Bronchial epithelial cell (primary cell): ENCODE measurements around the gene STRIP2. TPM values are rescaled to one million over a fixed set of nuclear protein-coding genes. Genes with fewer than 3 reads are reported as not detected.
"Not testable (repeated sequence)": the region's sequence is repeated elsewhere in the genome, so short reads cannot be mapped to it uniquely, and the experiment has no call there.

Source experiments
- DNase-seq: peaks from one replicate; pipeline ENCODE4 v3.0.0-alpha.2; 2010; ENCODE audit warnings: low read depth
- FAIRE-seq: peaks from 2 replicates; lab custom pipeline; 2011; peaks lifted over from hg19 to GRCh38; lab: Jason Lieb, UNC
- H3K27me3 ChIP-seq: 2 replicates; pipeline ENCODE4 v1.5.1; 2011; ENCODE audit warnings: low read length; ENCODE audit not compliant: control insufficient read depth, insufficient read depth
- H3K36me3 ChIP-seq: 2 replicates; pipeline ENCODE4 v1.5.1; 2011; ENCODE audit warnings: low read length; ENCODE audit not compliant: control insufficient read depth, insufficient read depth
- H3K4me3 ChIP-seq: 2 replicates; pipeline ENCODE4 v1.5.1; 2011; ENCODE audit warnings: mild to moderate bottlenecking, low read depth, low read length, control low read depth
- CTCF ChIP-seq: IDR thresholded peaks from 2 replicates; pipeline ENCODE4 v1.5.1; 2011; ENCODE audit warnings: mild to moderate bottlenecking, moderate library complexity, low read length, control low read depth, inconsistent platforms; ENCODE audit not compliant: insufficient read depth, severe bottlenecking
- total RNA-seq: library from RNA; depleted of rRNA; stranded (reverse); fragments of >200 nt; gene quantifications from 2 replicates; pipeline ENCODE4 v1.2.1, GENCODE V29; 2014

The STRIP2 gene
- total RNA-seq, 1 donor from 2014 or later, result 6.8 TPM

- no peaks in the 10 kb centered on the region for H3K27me3 ChIP-seq
- H3K4me3 ChIP-seq, result no peak overlapping the region
- peaks cover 2% of the 10 kb centered on the region for H3K36me3 ChIP-seq
- no peak for TF ChIP-seq CTCF
- FAIRE-seq (peak; percentile 23), DNase-seq (no peak)
Measured at GRCh38 chr7:129443612-129444011, 9.4 kb downstream of the STRIP2 start.

GRCh38 chr7:129444776-129445175 lies 10.5 kb downstream of the STRIP2 start:
- FAIRE-seq, H3K4me3 ChIP-seq, H3K36me3 ChIP-seq, H3K27me3 ChIP-seq: not testable (repeated sequence)
- DNase-seq, result peak; percentile 83

GRCh38 chr7:129446925-129447324 lies 12.7 kb downstream of the STRIP2 start:
- not testable (repeated sequence) for DNase-seq, H3K27me3 ChIP-seq, H3K36me3 ChIP-seq, FAIRE-seq, H3K4me3 ChIP-seq

GRCh38 chr7:129447445-129447844 lies 13.2 kb downstream of the STRIP2 start:
- not testable (repeated sequence) for H3K36me3 ChIP-seq, H3K4me3 ChIP-seq, DNase-seq, FAIRE-seq, H3K27me3 ChIP-seq

GRCh38 chr7:129448608-129449007 lies 14.4 kb downstream of the STRIP2 start:
- not testable (repeated sequence) for H3K36me3 ChIP-seq, DNase-seq, FAIRE-seq, H3K27me3 ChIP-seq, H3K4me3 ChIP-seq

GRCh38 chr7:129450295-129450694 lies 16.1 kb downstream of the STRIP2 start:
- H3K27me3 ChIP-seq, result no peaks in the 10 kb centered on the region
- H3K4me3 ChIP-seq, result no peak overlapping the region
- H3K36me3 ChIP-seq, result peaks cover 6% of the 10 kb centered on the region
- FAIRE-seq, result no peak
- no peak for DNase-seq
- TF ChIP-seq CTCF, result no peak

GRCh38 chr7:129452589-129453231 lies 18.5 kb downstream of the STRIP2 start:
- no peak overlapping the region for H3K4me3 ChIP-seq
- H3K36me3 ChIP-seq, result peaks cover 12% of the 10 kb centered on the region
- no peak for TF ChIP-seq CTCF
- no peaks in the 10 kb centered on the region for H3K27me3 ChIP-seq
- DNase-seq (peak; percentile 81), FAIRE-seq (no peak)
